ENCODE results near the gene PEAR1.

DNA sequence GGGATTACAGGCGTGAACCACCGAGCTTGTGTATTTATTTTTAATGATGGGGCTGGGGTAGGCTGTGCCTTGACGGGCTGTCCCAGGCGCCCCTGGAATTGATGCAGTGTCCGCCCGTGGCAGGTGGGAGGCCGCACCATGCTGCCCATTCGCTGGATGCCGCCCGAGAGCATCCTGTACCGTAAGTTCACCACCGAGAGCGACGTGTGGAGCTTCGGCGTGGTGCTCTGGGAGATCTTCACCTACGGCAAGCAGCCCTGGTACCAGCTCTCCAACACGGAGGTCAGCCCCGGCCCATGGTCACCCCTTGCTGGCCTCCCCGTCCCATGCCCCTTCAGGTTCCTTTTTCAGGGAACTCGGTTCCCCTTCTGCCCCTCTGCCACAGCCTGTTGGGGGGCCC, 13.6 kb upstream of the PEAR1 start:
- TF ChIP-seq POLR2A (IDR thresholded peaks at IDR 0.05): no peak
- TF ChIP-seq, protein P1, sequence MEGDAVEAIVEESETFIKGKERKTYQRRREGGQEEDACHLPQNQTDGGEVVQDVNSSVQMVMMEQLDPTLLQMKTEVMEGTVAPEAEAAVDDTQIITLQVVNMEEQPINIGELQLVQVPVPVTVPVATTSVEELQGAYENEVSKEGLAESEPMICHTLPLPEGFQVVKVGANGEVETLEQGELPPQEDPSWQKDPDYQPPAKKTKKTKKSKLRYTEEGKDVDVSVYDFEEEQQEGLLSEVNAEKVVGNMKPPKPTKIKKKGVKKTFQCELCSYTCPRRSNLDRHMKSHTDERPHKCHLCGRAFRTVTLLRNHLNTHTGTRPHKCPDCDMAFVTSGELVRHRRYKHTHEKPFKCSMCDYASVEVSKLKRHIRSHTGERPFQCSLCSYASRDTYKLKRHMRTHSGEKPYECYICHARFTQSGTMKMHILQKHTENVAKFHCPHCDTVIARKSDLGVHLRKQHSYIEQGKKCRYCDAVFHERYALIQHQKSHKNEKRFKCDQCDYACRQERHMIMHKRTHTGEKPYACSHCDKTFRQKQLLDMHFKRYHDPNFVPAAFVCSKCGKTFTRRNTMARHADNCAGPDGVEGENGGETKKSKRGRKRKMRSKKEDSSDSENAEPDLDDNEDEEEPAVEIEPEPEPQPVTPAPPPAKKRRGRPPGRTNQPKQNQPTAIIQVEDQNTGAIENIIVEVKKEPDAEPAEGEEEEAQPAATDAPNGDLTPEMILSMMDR (IDR thresholded peaks at IDR 0.05): no peak

Measured in ovary (tissue), 3 donors.